ENCODE results near the gene SCN8A.

The SCN8A gene

GRCh38 chr12:51647647-51648046, 56.6 kb downstream of the SCN8A start:
- no peak for DNase-seq (ENCODE audit: low read depth)
- no peak for TF ChIP-seq CTCF (conservative IDR thresholded peaks at IDR 0.05; ENCODE audit: low read depth, low read length)
- no peak overlapping the region for H3K4me3 ChIP-seq (ENCODE audit: low read length)

GRCh38 chr12:51653431-51653830, 62.4 kb downstream of the SCN8A start:
- no peak for TF ChIP-seq CTCF (conservative IDR thresholded peaks at IDR 0.05; ENCODE audit: low read depth, low read length)
- no peak for DNase-seq (ENCODE audit: low read depth)
- H3K4me3 ChIP-seq (ENCODE audit: low read length): no peak overlapping the region

DNA sequence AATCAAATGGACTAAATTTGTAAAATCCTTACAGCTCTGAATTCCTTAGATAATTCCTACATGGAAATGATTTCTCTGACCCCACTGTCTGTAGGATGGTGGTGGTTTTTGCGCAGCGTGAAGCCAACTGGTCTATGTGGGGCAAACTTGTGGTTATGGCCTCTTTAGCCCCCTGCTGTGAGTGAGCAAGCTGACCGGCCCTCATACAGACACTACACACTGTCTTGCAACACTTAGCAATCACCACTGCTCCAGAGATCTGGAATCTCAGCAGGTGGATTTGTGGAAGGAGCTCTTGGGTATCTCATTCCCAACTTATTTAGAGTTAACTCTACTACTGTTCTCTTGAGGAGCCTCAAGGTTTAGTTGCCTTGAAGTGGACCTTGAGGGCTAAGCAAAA, 70.2 kb downstream of the SCN8A start:
- no peak for DNase-seq (ENCODE audit: low read depth)

GRCh38 chr12:51661836-51662235, 70.8 kb downstream of the SCN8A start:
- H3K4me3 ChIP-seq (ENCODE audit: low read length): no peak overlapping the region
- DNase-seq (ENCODE audit: low read depth): no peak
- TF ChIP-seq CTCF (conservative IDR thresholded peaks at IDR 0.05; ENCODE audit: low read depth, low read length): no peak

More for the DNA sequence above, 70.2 kb downstream of the SCN8A start:
- no peak overlapping the region for H3K4me3 ChIP-seq (ENCODE audit: low read length)
- TF ChIP-seq CTCF (conservative IDR thresholded peaks at IDR 0.05; ENCODE audit: low read depth, low read length): no peak

GRCh38 chr12:51662728-51663154, 71.7 kb downstream of the SCN8A start:
- TF ChIP-seq CTCF (conservative IDR thresholded peaks at IDR 0.05; ENCODE audit: low read depth, low read length): no peak
- DNase-seq (ENCODE audit: low read depth): no peak
- no peak overlapping the region for H3K4me3 ChIP-seq (ENCODE audit: low read length)

DNA sequence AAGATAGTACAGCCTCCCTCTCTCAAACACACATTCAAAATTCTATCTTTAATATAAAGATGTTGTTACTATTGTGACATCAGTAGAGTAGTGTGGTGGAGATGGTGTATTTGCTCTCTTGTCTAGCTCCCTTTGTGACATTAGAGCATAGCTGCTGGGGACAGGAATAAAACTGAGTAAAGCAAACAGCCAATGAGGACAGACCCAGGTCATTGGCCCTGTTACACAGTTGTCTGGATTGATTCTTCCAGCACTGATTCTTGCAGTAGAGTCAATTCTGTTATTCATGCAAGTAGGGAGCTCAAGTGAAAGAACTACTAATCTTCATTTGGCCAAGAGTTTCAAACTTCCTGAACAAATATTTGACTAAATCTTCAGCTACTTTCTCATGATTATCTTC, 72.4 kb downstream of the SCN8A start:
- no peak for TF ChIP-seq CTCF (conservative IDR thresholded peaks at IDR 0.05; ENCODE audit: low read depth, low read length)
- no peak overlapping the region for H3K4me3 ChIP-seq (ENCODE audit: low read length)
- no peak for DNase-seq (ENCODE audit: low read depth)

DNA sequence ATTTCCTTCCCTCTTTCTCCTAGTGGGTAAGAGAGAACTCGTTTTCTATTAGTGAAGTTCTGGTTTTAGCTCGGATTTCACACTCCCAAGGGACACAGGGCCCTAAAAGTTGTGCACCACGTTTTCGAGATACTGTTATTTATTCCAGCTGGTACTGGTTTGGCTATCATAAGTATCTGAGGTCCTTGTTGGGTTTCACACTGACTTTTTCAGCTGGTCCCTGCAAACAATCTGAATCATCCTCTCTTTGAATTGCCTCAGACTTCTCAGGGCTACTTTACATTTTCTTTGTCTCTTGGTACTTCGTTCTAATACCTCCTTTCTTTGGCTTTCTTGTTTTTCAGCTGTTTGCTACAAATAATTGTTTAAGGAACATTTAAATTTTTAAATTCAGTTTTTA, 75.7 kb downstream of the SCN8A start:
- no peak for DNase-seq (ENCODE audit: low read depth)
- no peak for TF ChIP-seq CTCF (conservative IDR thresholded peaks at IDR 0.05; ENCODE audit: low read depth, low read length)
- no peak overlapping the region for H3K4me3 ChIP-seq (ENCODE audit: low read length)

Measured in retinal pigment epithelial cell (primary cell).